CD4-positive, alpha-beta T cell (primary cell): ENCODE results near the gene RAB2B. TPM values are rescaled to one million over a fixed set of nuclear protein-coding genes. Genes with fewer than 3 reads are reported as not detected.

Source experiments
- ATAC-seq: fragments of 200-7000 bp; cut with Tn5 transposase; one replicate; pipeline ENCODE4 v1.10.0; 2022; ENCODE audit warnings: mild to moderate bottlenecking; ENCODE audit not compliant: poor library complexity
- CTCF ChIA-PET: fragments of 350-600 bp; sonication (Branson Sonifier 250); formaldehyde crosslinking; loops from one replicate; lab custom pipeline; 2021; ENCODE audit warnings: antibody characterized with exemption, inconsistent platforms; lab: Charles Lee
- POLR2A ChIA-PET: fragments of 350-600 bp; sonication (Branson Sonifier 250); formaldehyde crosslinking; loops from one replicate; lab custom pipeline; 2021; ENCODE audit warnings: antibody characterized with exemption, inconsistent platforms; lab: Charles Lee
- DNase-seq, 14 experiments: peaks; one replicate each; pipeline ENCODE4 v3.0.0-alpha.2; 2013 to 2020; ENCODE audit warnings: mixed read lengths in 2 of 14
- H3K27ac ChIP-seq, 2 donors: one replicate each; pipeline versions ENCODE4 v1.5.1 to v1.7.0; 2013; ENCODE audit warnings: low read length in 2 of 2, low read depth in 1 of 2, mild to moderate bottlenecking in 1 of 2
- H3K27me3 ChIP-seq, 2 experiments: 1 replicate in 1 of 2; 2 replicates in 1 of 2; pipeline versions ENCODE4 v1.6.1 to v1.7.0; 2013; ENCODE audit warnings: low read length in 2 of 2, control low read depth in 1 of 2, mild to moderate bottlenecking in 1 of 2, moderate library complexity in 1 of 2; ENCODE audit not compliant: insufficient read depth in 2 of 2, control insufficient read depth in 1 of 2
- H3K36me3 ChIP-seq: one replicate; pipeline ENCODE4 v1.6.1; 2013; ENCODE audit warnings: low read length, control low read depth; ENCODE audit not compliant: insufficient read depth
- H3K4me1 ChIP-seq: one replicate; pipeline ENCODE4 v1.6.1; 2013; ENCODE audit warnings: low read length, control low read depth; ENCODE audit not compliant: insufficient read depth
- H3K4me3 ChIP-seq: one replicate; pipeline ENCODE4 v1.5.1; 2013; ENCODE audit warnings: mild to moderate bottlenecking, low read length, moderate library complexity
- H3K9me3 ChIP-seq, 2 experiments: 1 replicate in 1 of 2; 2 replicates in 1 of 2; pipeline versions ENCODE4 v1.6.1 to v1.7.0; 2013; ENCODE audit warnings: low read length in 2 of 2, mild to moderate bottlenecking in 2 of 2, control low read depth in 1 of 2, moderate library complexity in 1 of 2; ENCODE audit not compliant: control insufficient read depth in 1 of 2, insufficient read depth in 1 of 2
- H3K27ac Mint-ChIP-seq: one replicate; pipeline ENCODE4 v1.8.0; 2020; ENCODE audit warnings: mixed read lengths
- H3K27me3 Mint-ChIP-seq: one replicate; pipeline ENCODE4 v1.8.0; 2021; ENCODE audit warnings: mixed read lengths
- H3K36me3 Mint-ChIP-seq: one replicate; pipeline ENCODE4 v1.8.0; 2021; ENCODE audit warnings: low read depth, mixed read lengths
- H3K4me1 Mint-ChIP-seq: one replicate; pipeline ENCODE4 v1.8.0; 2021; ENCODE audit warnings: low read depth, mixed read lengths
- H3K4me3 Mint-ChIP-seq: one replicate; pipeline ENCODE4 v1.8.0; 2020; ENCODE audit warnings: mild to moderate bottlenecking, mixed read lengths
- H3K9me3 Mint-ChIP-seq: one replicate; pipeline ENCODE4 v1.8.0; 2020; ENCODE audit warnings: mixed read lengths
- CTCF ChIP-seq: fragments of 200-600 bp; IDR thresholded peaks from one replicate; pipeline ENCODE4 v1.8.0; 2022; ENCODE audit warnings: antibody characterized with exemption, mild to moderate bottlenecking
- intact Hi-C, 2 experiments: fragments of 100-400 bp; cut with DNase I in 1 of 2; cut with micrococcal nuclease in 1 of 2; formaldehyde crosslinking; loops; one replicate each; pipeline versions ENCODE4 v1.15.1 to v1.9.0; 2023 to 2025; cut with DNase I, micrococcal nuclease
- total RNA-seq, 174 experiments: library from RNA in 2 of 174; stranded (reverse) in 2 of 174; gene quantifications; one replicate each; pipeline ENCODE4 v1.2.3 and lab custom pipeline; 2021 to 2026

RAB2B gene
- total RNA-seq, 2 experiments from 2014 or later, result 21.1 to 23.9 TPM

GRCh38 chr14:21506557-21506956, 29.8 kb upstream of the RAB2B start:
- intact Hi-C loops, result no loop called here
- H3K4me1 ChIP-seq, result peaks cover 29% of the 10 kb centered on the region
- no peak overlapping the region for H3K4me3 ChIP-seq
- no peak for DNase-seq
- Mint-ChIP-seq H3K9me3 (peaks cover 2% of the 10 kb centered on the region), H3K27ac (peak overlapping the region; percentile 27), H3K4me1 (peaks cover 51% of the 10 kb centered on the region), H3K4me3 (no peak overlapping the region), H3K36me3 (peaks cover 64% of the 10 kb centered on the region), H3K27me3 (no peaks in the 10 kb centered on the region)
- POLR2A ChIA-PET, result no interaction called here
- TF ChIP-seq CTCF, result no peak
- no peak for ATAC-seq
- H3K36me3 ChIP-seq, result peaks cover 28% of the 10 kb centered on the region
- H3K27ac ChIP-seq, result no peak overlapping the region
- H3K9me3 ChIP-seq, result no peaks in the 10 kb centered on the region
- no peaks in the 10 kb centered on the region for H3K27me3 ChIP-seq
- CTCF ChIA-PET, result no interaction called here

- intact Hi-C loops, result no loop called here
- peaks cover 51% of the 10 kb centered on the region for H3K4me1 Mint-ChIP-seq
- POLR2A ChIA-PET, result no interaction called here
These were observed 28.3 kb upstream of the RAB2B start for GRCh38 chr14:21505012-21505553.

GRCh38 chr14:21503376-21503775, 26.6 kb upstream of the RAB2B start:
- ATAC-seq, result no peak
- Histone ChIP-seq H3K9me3 (no peaks in the 10 kb centered on the region), H3K4me1 (peaks cover 18% of the 10 kb centered on the region), H3K4me3 (no peak overlapping the region), H3K27ac (no peak overlapping the region), H3K27me3 (no peaks in the 10 kb centered on the region), H3K36me3 (peaks cover 58% of the 10 kb centered on the region)
- intact Hi-C loops, result no loop called here
- no peaks in the 10 kb centered on the region for H3K27me3 Mint-ChIP-seq
- ChIA-PET CTCF (no interaction called here), POLR2A (interaction anchor here (0.6 to 1.0 kb wide), 2 partner anchors 26 to 1039 kb away, joined by 3 read pairs; partner anchors contain the start of genes RAB2B and TOX4)
- H3K9me3 Mint-ChIP-seq, result no peaks in the 10 kb centered on the region
- peak overlapping the region; percentile 36 for H3K27ac Mint-ChIP-seq
- peaks cover 52% of the 10 kb centered on the region for H3K4me1 Mint-ChIP-seq
- TF ChIP-seq CTCF, result no peak
- peaks cover 77% of the 10 kb centered on the region for H3K36me3 Mint-ChIP-seq
- H3K4me3 Mint-ChIP-seq, result no peak overlapping the region
- DNase-seq, result no peak

More at GRCh38 chr14:21505012-21505553, 28.3 kb upstream of the RAB2B start:
- no peak overlapping the region for H3K4me3 Mint-ChIP-seq
- H3K9me3 Mint-ChIP-seq, result no peaks in the 10 kb centered on the region
- no peaks in the 10 kb centered on the region for H3K27me3 Mint-ChIP-seq
- ATAC-seq (no peak), DNase-seq (peak in 3 of 14 experiments; percentile 26 to 48 (median 34))
- H3K27ac ChIP-seq, result no peak overlapping the region
- no peak for TF ChIP-seq CTCF
- H3K27me3 ChIP-seq, result no peaks in the 10 kb centered on the region
- H3K4me3 ChIP-seq, result no peak overlapping the region
- H3K36me3 Mint-ChIP-seq, result peaks cover 65% of the 10 kb centered on the region
- CTCF ChIA-PET, result no interaction called here
- no peaks in the 10 kb centered on the region for H3K9me3 ChIP-seq
- peak overlapping the region; percentile 36 for H3K27ac Mint-ChIP-seq
- peaks cover 22% of the 10 kb centered on the region for H3K4me1 ChIP-seq
- peaks cover 41% of the 10 kb centered on the region for H3K36me3 ChIP-seq
